Measurements from ENCODE around the gene KSR1. TPM values are rescaled to one million over a fixed set of nuclear protein-coding genes. Genes with fewer than 3 reads are reported as not detected.

The KSR1 gene
- total RNA-seq, 2 donors from 2014 or later = 122 to 236 TPM

DNA sequence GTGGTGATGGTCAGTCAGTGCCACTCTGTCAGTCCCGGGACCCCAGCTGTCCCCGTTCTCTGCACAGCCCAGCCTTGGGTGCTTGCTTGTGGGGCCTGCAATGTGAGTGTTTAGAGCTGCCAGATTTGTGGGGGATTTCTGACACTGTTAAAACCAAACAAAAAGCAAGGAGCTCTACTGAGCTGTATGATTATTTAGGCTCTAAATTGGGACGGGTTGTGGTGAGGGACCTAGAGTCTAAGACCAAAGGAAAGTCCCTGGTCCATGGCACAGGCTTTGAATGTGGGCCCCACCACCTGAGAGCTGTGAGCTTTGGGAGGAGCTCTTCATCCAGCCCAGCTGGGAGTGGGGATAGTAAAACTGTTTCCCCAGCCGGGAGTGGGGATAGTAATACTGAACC, 63.3 kb downstream of the KSR1 start:
- H3K36me3 Mint-ChIP-seq = no peaks in the 10 kb centered on the region
- H3K4me3 Mint-ChIP-seq = no peak overlapping the region
- H3K9me3 Mint-ChIP-seq = no peaks in the 10 kb centered on the region
- no peak for DNase-seq (ENCODE audit: low spot score)
- H3K4me1 Mint-ChIP-seq (ENCODE audit: low read depth in 2 of 2) = peaks cover 32 to 50% of the 10 kb centered on the region in 2 donors
- ATAC-seq = peak in 1 of 2 donors; percentile 35
- H3K27me3 Mint-ChIP-seq = no peaks in the 10 kb centered on the region
- H3K27ac Mint-ChIP-seq = no peak overlapping the region

- H3K4me3 Mint-ChIP-seq = no peak overlapping the region
- H3K4me1 Mint-ChIP-seq (ENCODE audit: low read depth in 2 of 2) = peaks cover 38 to 53% of the 10 kb centered on the region in 2 donors
- H3K9me3 Mint-ChIP-seq = no peaks in the 10 kb centered on the region
- DNase-seq (ENCODE audit: low spot score) = no peak
- no peak overlapping the region for H3K27ac Mint-ChIP-seq
- peak; percentile 26 to 41 for ATAC-seq
- H3K27me3 Mint-ChIP-seq = no peaks in the 10 kb centered on the region
- H3K36me3 Mint-ChIP-seq = no peaks in the 10 kb centered on the region
Observed at GRCh38 chr17:27520491-27521185, 64.4 kb downstream of the KSR1 start.

DNA sequence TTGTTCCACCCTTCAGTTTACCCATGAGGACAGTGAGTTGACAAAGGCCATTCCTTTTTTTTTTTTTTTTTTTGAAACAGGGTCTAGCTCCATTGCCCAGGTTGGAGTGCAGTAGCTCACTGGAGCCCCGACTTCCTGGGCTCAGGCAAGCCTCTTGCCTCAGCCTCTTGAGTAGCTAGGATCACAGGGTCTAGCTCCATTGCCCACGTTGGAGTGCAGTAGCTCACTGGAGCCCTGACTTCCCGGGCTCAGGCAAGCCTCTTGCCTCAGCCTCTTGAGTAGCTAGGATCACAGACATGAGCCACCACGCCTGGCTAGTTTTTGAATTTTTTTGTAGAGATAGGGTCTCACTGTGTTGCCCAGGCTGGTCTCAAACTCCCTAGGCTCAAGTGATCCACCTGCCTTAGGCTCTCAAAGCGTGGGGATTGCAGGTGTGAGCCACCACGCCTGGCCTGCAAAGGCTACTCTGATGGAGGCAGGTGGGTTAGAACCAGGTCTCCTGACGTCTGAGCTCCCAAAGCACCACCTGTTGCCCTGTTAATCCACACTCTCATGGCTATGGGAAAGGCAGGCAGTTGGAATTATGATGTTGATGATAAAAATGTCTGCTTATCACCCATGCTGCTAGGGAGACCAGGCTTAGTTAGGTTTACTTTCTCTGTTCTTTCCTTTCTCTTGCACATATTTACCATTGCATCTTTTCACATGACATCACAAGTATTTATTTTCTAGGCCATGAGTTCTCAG, 65.2 kb downstream of the KSR1 start:
- Mint-ChIP-seq H3K36me3 (no peaks in the 10 kb centered on the region), H3K4me1 (ENCODE audit: low read depth in 2 of 2) (peaks cover 40 to 53% of the 10 kb centered on the region in 2 donors), H3K27ac (no peak overlapping the region), H3K27me3 (no peaks in the 10 kb centered on the region), H3K9me3 (no peaks in the 10 kb centered on the region), H3K4me3 (no peak overlapping the region)
- ATAC-seq = no peak
- no peak for DNase-seq (ENCODE audit: low spot score)

DNA sequence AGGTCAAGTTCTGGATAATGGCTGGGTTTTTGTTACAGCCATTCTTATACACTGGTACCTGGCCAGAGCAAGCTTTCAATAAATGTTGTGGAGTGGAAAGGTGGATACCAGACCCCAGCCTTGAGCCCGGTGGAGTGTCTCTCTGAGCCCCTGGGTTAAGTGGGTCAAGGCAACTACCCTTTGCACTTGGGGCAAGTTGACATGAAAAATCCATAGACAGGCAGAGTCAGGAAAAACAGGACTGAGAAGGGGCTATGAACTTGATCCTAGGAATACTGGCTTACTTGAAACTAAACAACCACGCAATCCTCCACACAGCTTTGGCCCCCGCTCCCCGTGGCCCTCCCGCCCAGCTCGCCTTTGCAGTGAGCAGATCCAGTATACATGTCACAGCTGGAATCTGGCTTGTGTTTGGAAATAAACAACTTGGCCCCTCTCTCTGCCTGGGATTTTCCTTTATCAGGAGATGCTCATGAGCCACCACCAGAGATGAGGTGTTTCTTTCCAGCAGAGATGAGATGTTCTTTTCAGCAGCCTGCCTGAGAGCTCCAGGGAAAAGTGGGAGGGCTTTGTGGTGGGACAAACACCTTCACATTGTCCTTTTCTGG, 65.9 kb downstream of the KSR1 start:
- H3K27ac Mint-ChIP-seq = no peak overlapping the region
- H3K9me3 Mint-ChIP-seq = no peaks in the 10 kb centered on the region
- DNase-seq (ENCODE audit: low spot score) (no peak), ATAC-seq (no peak)
- H3K4me3 Mint-ChIP-seq = no peak overlapping the region
- no peaks in the 10 kb centered on the region for H3K36me3 Mint-ChIP-seq
- peaks cover 46 to 58% of the 10 kb centered on the region in 2 donors for H3K4me1 Mint-ChIP-seq (ENCODE audit: low read depth in 2 of 2)
- no peaks in the 10 kb centered on the region for H3K27me3 Mint-ChIP-seq

GRCh38 chr17:27523712-27524111, 67.5 kb downstream of the KSR1 start:
- no peaks in the 10 kb centered on the region for H3K27me3 Mint-ChIP-seq
- peaks cover 32 to 48% of the 10 kb centered on the region in 2 donors for H3K4me1 Mint-ChIP-seq (ENCODE audit: low read depth in 2 of 2)
- ATAC-seq (no peak), DNase-seq (ENCODE audit: low spot score) (no peak)
- H3K4me3 Mint-ChIP-seq = no peak overlapping the region
- H3K9me3 Mint-ChIP-seq = no peaks in the 10 kb centered on the region
- peak overlapping the region in 1 of 2 donors; percentile 49 for H3K27ac Mint-ChIP-seq
- no peaks in the 10 kb centered on the region for H3K36me3 Mint-ChIP-seq

DNA sequence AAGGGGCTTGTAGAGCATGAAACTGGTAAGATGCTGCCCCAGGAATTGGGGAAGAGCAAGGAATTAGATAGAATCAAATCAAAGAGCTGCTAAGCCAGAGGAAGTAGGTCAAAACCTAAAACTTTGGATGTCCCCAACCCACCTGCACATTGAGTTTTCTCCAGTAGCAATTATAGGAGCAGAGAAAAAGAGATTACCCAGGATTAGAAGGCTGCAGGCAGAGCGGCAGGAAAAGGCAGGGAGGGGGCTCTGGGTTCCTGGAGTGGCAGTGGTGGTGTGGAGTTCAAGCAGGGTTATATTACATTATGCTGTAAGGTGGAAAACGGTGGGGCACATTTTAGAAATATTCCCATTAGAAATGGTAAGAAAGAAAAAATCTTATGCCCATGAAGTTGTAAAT, 68.3 kb downstream of the KSR1 start:
- DNase-seq (ENCODE audit: low spot score) = no peak
- Mint-ChIP-seq H3K4me1 (ENCODE audit: low read depth in 2 of 2) (peaks cover 37 to 49% of the 10 kb centered on the region in 2 donors), H3K9me3 (no peaks in the 10 kb centered on the region), H3K27me3 (no peaks in the 10 kb centered on the region), H3K36me3 (no peaks in the 10 kb centered on the region), H3K27ac (peak overlapping the region in 1 of 2 donors; percentile 49), H3K4me3 (no peak overlapping the region)
- no peak for ATAC-seq

- H3K9me3 Mint-ChIP-seq = no peaks in the 10 kb centered on the region
- H3K36me3 Mint-ChIP-seq = no peaks in the 10 kb centered on the region
- no peaks in the 10 kb centered on the region for H3K27me3 Mint-ChIP-seq
- DNase-seq (ENCODE audit: low spot score) = no peak
- ATAC-seq = no peak
- no peak overlapping the region for H3K4me3 Mint-ChIP-seq
- H3K27ac Mint-ChIP-seq = peak overlapping the region in 1 of 2 donors; percentile 27
- H3K4me1 Mint-ChIP-seq (ENCODE audit: low read depth in 2 of 2) = peaks cover 40 to 52% of the 10 kb centered on the region in 2 donors
Observed at GRCh38 chr17:27525316-27525715, 69.1 kb downstream of the KSR1 start.

- ATAC-seq = no peak
- DNase-seq (ENCODE audit: low spot score) = no peak
- peaks cover 47 to 53% of the 10 kb centered on the region in 2 donors for H3K4me1 Mint-ChIP-seq (ENCODE audit: low read depth in 2 of 2)
- peak overlapping the region; percentile 50 for H3K4me3 Mint-ChIP-seq
- H3K36me3 Mint-ChIP-seq = no peaks in the 10 kb centered on the region
- H3K9me3 Mint-ChIP-seq = no peaks in the 10 kb centered on the region
- peak overlapping the region; percentile 3 to 81 for H3K27ac Mint-ChIP-seq
- no peaks in the 10 kb centered on the region for H3K27me3 Mint-ChIP-seq
Observed at GRCh38 chr17:27525836-27526603, 69.8 kb downstream of the KSR1 start.

- DNase-seq (ENCODE audit: low spot score) (no peak), ATAC-seq (peak; percentile 68 to 87)
- H3K9me3 Mint-ChIP-seq = no peaks in the 10 kb centered on the region
- peak overlapping the region; percentile 50 for H3K4me3 Mint-ChIP-seq
- H3K36me3 Mint-ChIP-seq = no peaks in the 10 kb centered on the region
- H3K4me1 Mint-ChIP-seq (ENCODE audit: low read depth in 2 of 2) = peaks cover 51 to 58% of the 10 kb centered on the region in 2 donors
- H3K27ac Mint-ChIP-seq = peak overlapping the region; percentile 3 to 81
- no peaks in the 10 kb centered on the region for H3K27me3 Mint-ChIP-seq
Observed at GRCh38 chr17:27526604-27527002, 70.4 kb downstream of the KSR1 start.

- H3K9me3 Mint-ChIP-seq = no peaks in the 10 kb centered on the region
- no peaks in the 10 kb centered on the region for H3K27me3 Mint-ChIP-seq
- peak overlapping the region; percentile 61 for H3K4me3 Mint-ChIP-seq
- peak in 1 of 2 donors; percentile 73 for ATAC-seq
- no peak for DNase-seq (ENCODE audit: low spot score)
- H3K4me1 Mint-ChIP-seq (ENCODE audit: low read depth in 2 of 2) = peaks cover 48 to 54% of the 10 kb centered on the region in 2 donors
- H3K27ac Mint-ChIP-seq = peak overlapping the region; percentile 80 to 85
- no peaks in the 10 kb centered on the region for H3K36me3 Mint-ChIP-seq
Observed at GRCh38 chr17:27529230-27529796, 73.1 kb downstream of the KSR1 start.

- peaks cover 42 to 55% of the 10 kb centered on the region in 2 donors for H3K4me1 Mint-ChIP-seq (ENCODE audit: low read depth in 2 of 2)
- no peaks in the 10 kb centered on the region for H3K27me3 Mint-ChIP-seq
- H3K9me3 Mint-ChIP-seq = no peaks in the 10 kb centered on the region
- peak overlapping the region; percentile 80 to 85 for H3K27ac Mint-ChIP-seq
- ATAC-seq (peak; percentile 22 to 41), DNase-seq (ENCODE audit: low spot score) (no peak)
- H3K4me3 Mint-ChIP-seq = peak overlapping the region; percentile 32
- no peaks in the 10 kb centered on the region for H3K36me3 Mint-ChIP-seq
Observed at GRCh38 chr17:27530764-27531391, 74.6 kb downstream of the KSR1 start.

GRCh38 chr17:27531469-27531961, 75.3 kb downstream of the KSR1 start:
- Mint-ChIP-seq H3K27me3 (no peaks in the 10 kb centered on the region), H3K4me3 (no peak overlapping the region), H3K36me3 (no peaks in the 10 kb centered on the region), H3K9me3 (no peaks in the 10 kb centered on the region), H3K27ac (peak overlapping the region; percentile 80 to 85), H3K4me1 (ENCODE audit: low read depth in 2 of 2) (peaks cover 41 to 54% of the 10 kb centered on the region in 2 donors)
- ATAC-seq = no peak
- DNase-seq (ENCODE audit: low spot score) = no peak
